Stomach smooth muscle (tissue), 2 donors: ENCODE measurements around the gene CHL1.

Experiments
- H3K27ac ChIP-seq: one replicate; pipeline ENCODE4 v1.7.0; 2013; ENCODE audit warnings: mild to moderate bottlenecking, low read length, inconsistent platforms
- H3K27me3 ChIP-seq, 2 donors: one replicate each; pipeline ENCODE4 v1.7.0; 2013; ENCODE audit warnings: low read length in 2 of 2; ENCODE audit not compliant: insufficient read depth in 2 of 2, control insufficient read depth in 1 of 2
- H3K36me3 ChIP-seq, 2 donors: one replicate each; pipeline ENCODE4 v1.7.0; 2013; ENCODE audit warnings: low read length in 2 of 2; ENCODE audit not compliant: control insufficient read depth in 2 of 2, insufficient read depth in 2 of 2
- H3K4me1 ChIP-seq: one replicate; pipeline ENCODE4 v1.7.0; 2013; ENCODE audit warnings: low read length; ENCODE audit not compliant: control insufficient read depth, insufficient read depth
- H3K4me3 ChIP-seq, 2 donors: one replicate each; pipeline ENCODE4 v1.7.0; 2013; ENCODE audit warnings: low read length in 2 of 2
- H3K9ac ChIP-seq, 2 donors: one replicate each; pipeline ENCODE4 v1.7.0; 2013; ENCODE audit warnings: low read length in 2 of 2, mild to moderate bottlenecking in 1 of 2
- H3K9me3 ChIP-seq, 2 donors: one replicate each; pipeline ENCODE4 v1.7.0; 2013; ENCODE audit warnings: low read length in 2 of 2; ENCODE audit not compliant: control insufficient read depth in 2 of 2
- donor health status: healthy.
- donor health status: Pancreatic carcinoma.

Gene CHL1

DNA sequence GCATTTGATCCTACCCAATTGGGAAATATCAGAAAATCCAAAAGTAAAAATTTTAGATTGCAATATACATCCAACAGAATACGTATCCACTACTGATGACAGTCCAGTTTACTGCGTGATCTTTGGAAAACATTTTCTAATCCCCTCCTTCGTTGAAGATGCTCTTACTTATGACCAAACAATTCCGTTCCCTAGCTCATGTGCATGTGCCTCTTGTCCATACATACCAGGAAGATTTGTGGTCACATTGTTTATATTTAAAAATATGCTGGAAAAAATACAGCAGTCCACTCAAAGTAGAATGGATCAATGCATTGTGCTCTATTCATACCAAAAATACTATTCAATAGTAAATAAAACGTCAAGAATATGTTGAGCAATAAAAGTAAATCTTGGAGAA lies 135.3 kb downstream of the CHL1 start:
- no peak overlapping the region for H3K27ac ChIP-seq
- no peak overlapping the region for H3K9ac ChIP-seq
- no peaks in the 10 kb centered on the region for H3K9me3 ChIP-seq
- H3K4me3 ChIP-seq: no peak overlapping the region
- H3K4me1 ChIP-seq: no peaks in the 10 kb centered on the region
- H3K36me3 ChIP-seq: no peaks in the 10 kb centered on the region
- no peaks in the 10 kb centered on the region for H3K27me3 ChIP-seq

DNA sequence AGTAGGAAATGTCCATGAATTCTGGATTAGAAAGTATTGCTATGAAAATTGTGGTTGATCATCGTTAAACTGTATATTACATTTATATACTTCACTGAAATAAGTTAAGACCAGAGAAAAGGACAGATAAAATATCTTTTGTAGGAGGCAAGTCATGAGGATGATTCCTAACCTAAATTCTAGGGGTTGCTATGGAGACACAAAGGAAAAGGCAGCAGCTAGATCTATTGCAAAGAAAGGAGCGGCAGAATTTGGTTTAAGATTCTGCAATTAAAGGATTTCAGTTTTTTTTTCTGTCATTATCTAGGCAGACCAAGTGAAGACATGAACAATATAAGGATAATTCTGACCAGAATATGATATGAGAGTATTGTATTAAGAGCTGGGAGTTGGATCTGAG lies 136.1 kb downstream of the CHL1 start:
- Histone ChIP-seq H3K9ac (no peak overlapping the region), H3K4me1 (no peaks in the 10 kb centered on the region), H3K36me3 (no peaks in the 10 kb centered on the region), H3K27me3 (no peaks in the 10 kb centered on the region), H3K9me3 (no peaks in the 10 kb centered on the region), H3K27ac (no peak overlapping the region), H3K4me3 (no peak overlapping the region)

DNA sequence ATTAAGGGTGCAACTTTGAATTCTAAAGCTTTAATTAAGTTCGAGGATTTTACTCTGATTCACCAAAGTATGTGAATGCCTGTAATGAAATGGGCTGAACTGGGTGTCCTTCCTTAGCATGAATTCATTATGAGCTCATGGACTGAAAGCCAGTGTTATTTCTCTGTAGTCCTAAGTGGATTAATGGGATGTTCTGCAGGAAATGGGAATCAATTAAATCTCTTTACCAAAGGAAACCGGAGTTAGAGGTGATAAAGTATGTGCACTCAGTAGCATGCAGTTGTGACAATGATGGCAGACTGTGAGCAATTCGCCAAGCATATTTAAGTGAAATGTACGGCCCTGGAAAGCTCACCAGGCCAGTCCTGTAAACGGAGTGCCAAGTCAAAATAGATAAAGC lies 138.7 kb downstream of the CHL1 start:
- H3K36me3 ChIP-seq: no peaks in the 10 kb centered on the region
- H3K27ac ChIP-seq: no peak overlapping the region
- H3K27me3 ChIP-seq: no peaks in the 10 kb centered on the region
- no peak overlapping the region for H3K4me3 ChIP-seq
- H3K9ac ChIP-seq: no peak overlapping the region
- H3K4me1 ChIP-seq: no peaks in the 10 kb centered on the region
- no peaks in the 10 kb centered on the region for H3K9me3 ChIP-seq

DNA sequence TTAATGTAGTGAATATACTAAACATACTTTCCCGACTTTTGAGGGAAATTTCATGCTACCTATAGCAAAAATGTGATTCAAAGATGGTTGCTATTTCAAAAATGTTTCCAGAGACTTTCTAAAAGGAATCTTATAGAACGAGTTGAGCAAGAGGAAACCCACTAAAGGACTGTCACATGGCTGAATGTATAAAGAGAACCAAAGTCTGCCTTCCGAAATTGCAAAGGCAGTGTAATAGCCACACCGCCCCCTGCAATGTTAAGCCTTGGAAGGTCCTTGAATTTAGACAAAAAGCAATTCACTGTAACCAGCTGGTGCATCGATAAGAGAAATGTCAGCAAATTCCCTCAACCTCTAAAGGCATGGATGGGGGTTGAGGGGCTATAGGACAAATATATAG lies 142.8 kb downstream of the CHL1 start:
- H3K4me1 ChIP-seq: no peaks in the 10 kb centered on the region
- H3K36me3 ChIP-seq: no peaks in the 10 kb centered on the region
- H3K9ac ChIP-seq: no peak overlapping the region
- H3K9me3 ChIP-seq: no peaks in the 10 kb centered on the region
- H3K4me3 ChIP-seq: no peak overlapping the region
- peaks cover 0 to 4% of the 10 kb centered on the region in 2 donors for H3K27me3 ChIP-seq
- no peak overlapping the region for H3K27ac ChIP-seq

DNA sequence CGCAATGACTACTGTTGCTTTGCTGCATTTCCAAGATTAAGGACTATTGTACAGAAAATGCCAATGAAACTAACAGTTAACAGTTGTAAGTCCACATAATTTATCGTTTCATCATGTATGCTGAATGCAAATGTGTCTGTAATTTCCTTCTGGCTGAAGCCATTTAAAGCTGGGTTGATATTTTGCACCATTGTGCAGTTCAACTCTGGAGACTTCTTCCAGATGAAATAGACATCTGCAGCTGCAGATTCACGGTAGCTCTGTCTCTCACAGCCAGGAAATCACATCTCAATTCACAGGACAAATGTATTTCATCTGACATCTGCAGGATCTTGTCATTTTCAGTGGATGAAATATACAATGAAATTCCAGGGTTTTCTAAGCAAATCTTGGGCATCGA lies 145.4 kb downstream of the CHL1 start:
- Histone ChIP-seq H3K36me3 (no peaks in the 10 kb centered on the region), H3K27ac (no peak overlapping the region), H3K9me3 (no peaks in the 10 kb centered on the region), H3K4me3 (no peak overlapping the region), H3K27me3 (peaks cover 0 to 4% of the 10 kb centered on the region in 2 donors), H3K4me1 (no peaks in the 10 kb centered on the region), H3K9ac (no peak overlapping the region)

DNA sequence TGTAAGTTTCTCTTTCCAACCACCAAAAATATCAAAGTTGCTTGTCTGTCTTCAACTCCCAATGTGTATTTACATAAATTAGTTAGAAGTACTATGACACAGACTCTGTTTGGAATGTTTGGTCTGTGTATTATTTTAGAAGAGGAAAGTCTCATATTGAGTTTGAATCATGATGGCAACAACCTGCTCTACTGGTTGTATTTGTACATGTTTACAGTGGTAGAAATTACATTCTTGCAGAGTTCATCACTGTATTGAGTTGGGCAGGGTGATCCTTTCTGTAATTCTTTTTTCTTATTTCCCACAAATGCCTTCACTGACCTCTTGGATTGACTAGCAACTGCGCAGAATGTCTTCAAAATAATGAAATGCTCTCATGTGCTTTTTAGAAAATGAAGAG lies 149.6 kb downstream of the CHL1 start:
- Histone ChIP-seq H3K36me3 (no peaks in the 10 kb centered on the region), H3K27ac (no peak overlapping the region)

DNA sequence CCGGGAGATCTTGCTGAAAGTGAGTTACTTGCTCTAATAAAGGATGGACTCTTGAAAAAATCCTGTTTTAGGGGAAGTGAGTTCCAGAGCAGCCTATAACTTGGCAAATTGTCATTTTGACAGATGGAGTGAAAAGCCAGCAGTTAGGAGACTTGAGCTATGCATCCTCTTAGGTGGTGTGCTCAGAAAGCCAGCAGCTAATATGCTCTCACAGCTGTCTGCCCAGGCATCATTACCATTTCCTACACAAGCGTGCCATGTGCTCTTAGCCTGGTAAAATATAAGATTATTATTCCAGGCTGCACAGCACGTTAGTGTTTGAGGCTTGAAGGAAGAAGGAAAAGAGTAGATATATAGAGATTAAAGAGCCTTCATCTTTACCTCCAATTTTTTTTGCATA lies 151.0 kb downstream of the CHL1 start:
- no peaks in the 10 kb centered on the region for H3K36me3 ChIP-seq
- H3K27ac ChIP-seq: no peak overlapping the region
- H3K9me3 ChIP-seq: no peaks in the 10 kb centered on the region
- H3K27me3 ChIP-seq: no peaks in the 10 kb centered on the region
- H3K4me3 ChIP-seq: no peak overlapping the region
- H3K4me1 ChIP-seq: no peaks in the 10 kb centered on the region
- H3K9ac ChIP-seq: no peak overlapping the region

More for the DNA sequence above, 149.6 kb downstream of the CHL1 start:
- H3K27me3 ChIP-seq: peaks cover 0 to 4% of the 10 kb centered on the region in 2 donors
- no peaks in the 10 kb centered on the region for H3K9me3 ChIP-seq
- no peak overlapping the region for H3K9ac ChIP-seq
- no peak overlapping the region for H3K4me3 ChIP-seq
- H3K4me1 ChIP-seq: no peaks in the 10 kb centered on the region

DNA sequence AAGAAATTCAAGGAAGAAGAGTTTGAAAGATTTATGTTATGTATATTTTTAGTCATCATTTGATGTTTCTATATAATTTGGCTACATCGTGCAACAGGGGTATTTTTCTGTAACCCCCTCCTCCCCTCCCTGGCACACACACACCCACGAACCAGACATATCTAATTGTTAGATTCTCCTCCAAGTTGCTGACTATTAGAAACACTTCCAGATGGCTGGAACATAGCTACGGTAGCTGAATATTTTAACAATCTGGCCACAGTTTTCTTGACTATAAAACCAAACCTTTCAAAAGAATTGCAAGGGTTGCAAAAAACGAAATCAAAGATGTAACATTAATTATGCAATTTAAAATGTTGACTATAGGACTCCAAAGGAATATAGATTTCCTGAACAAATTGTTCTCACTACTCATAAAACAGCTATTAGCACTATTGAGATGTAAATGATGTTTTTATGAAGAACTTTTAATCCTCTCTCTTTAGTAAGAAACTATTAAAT lies 154.4 kb downstream of the CHL1 start:
- Histone ChIP-seq H3K9me3 (no peaks in the 10 kb centered on the region), H3K4me3 (no peak overlapping the region), H3K27ac (no peak overlapping the region), H3K4me1 (peaks cover 7% of the 10 kb centered on the region), H3K36me3 (no peaks in the 10 kb centered on the region), H3K9ac (no peak overlapping the region), H3K27me3 (no peaks in the 10 kb centered on the region)

DNA sequence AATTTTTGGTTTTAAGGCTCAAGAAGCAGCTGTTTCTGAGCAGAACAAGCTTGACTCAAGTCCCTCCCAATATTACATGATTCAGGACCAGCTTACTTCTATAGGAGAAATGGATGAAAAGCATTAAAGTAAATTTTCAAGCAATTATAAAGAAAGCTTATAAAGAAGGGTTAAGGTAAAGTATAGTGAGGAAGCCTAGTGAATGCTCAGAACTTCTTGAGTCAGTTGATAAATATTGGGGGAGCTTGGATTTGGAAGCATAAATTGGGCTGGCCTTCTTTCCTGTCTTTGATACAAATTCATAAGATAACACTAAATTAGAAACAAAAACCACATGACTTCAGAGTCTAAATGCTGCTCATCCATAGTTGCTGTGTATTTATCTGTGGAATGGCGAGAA lies 156.0 kb downstream of the CHL1 start:
- H3K9me3 ChIP-seq: no peaks in the 10 kb centered on the region
- no peaks in the 10 kb centered on the region for H3K27me3 ChIP-seq
- H3K4me1 ChIP-seq: peaks cover 11% of the 10 kb centered on the region
- H3K4me3 ChIP-seq: no peak overlapping the region
- H3K36me3 ChIP-seq: no peaks in the 10 kb centered on the region
- H3K27ac ChIP-seq: no peak overlapping the region
- H3K9ac ChIP-seq: no peak overlapping the region

DNA sequence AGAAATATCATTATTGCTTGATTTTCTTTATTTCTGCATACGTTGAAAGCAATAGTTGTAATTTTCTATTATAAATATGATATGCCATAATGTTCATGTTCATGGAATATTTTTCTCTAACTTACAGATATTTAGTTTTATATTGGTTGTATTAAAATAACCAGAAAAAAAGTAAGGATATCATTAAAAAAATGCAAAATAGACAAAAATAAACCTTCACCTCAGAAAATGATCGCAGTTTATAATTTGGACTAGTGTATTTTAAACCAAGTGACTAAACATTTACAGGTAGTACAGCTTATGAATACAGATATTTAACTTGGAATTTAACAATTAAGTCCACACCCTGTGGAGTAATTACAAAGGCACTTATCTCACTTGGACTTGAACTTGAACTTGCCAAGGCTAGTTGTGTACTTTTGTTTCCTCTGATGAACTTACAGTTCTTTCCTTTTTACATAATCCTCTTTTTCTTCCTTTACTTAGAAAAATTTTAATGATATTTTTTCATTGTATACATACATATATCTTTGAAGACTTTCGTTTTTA lies 156.7 kb downstream of the CHL1 start:
- Histone ChIP-seq H3K27ac (no peak overlapping the region), H3K27me3 (no peaks in the 10 kb centered on the region), H3K9ac (no peak overlapping the region), H3K36me3 (no peaks in the 10 kb centered on the region), H3K9me3 (no peaks in the 10 kb centered on the region), H3K4me3 (no peak overlapping the region), H3K4me1 (peaks cover 11% of the 10 kb centered on the region)

DNA sequence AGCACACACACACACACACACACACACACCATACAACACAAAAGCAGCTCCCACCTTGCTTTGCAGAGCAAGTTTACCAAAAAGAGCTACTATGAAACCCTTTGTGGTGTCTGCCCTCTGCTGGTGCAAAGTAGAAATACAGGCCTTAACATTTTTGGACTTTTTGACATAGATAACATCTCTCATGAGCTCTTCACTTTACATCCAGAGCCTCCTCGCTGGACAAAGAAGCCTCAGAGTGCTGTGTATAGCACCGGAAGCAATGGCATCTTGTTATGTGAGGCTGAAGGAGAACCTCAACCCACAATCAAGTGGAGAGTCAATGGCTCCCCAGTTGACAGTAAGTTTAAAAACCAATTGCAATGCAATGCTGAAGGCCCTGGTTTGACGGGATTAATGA lies 157.9 kb downstream of the CHL1 start:
- H3K9ac ChIP-seq: no peak overlapping the region
- H3K4me1 ChIP-seq: peaks cover 11% of the 10 kb centered on the region
- no peaks in the 10 kb centered on the region for H3K9me3 ChIP-seq
- H3K36me3 ChIP-seq: no peaks in the 10 kb centered on the region
- no peaks in the 10 kb centered on the region for H3K27me3 ChIP-seq
- H3K4me3 ChIP-seq: no peak overlapping the region
- H3K27ac ChIP-seq: no peak overlapping the region
